Measurements from ENCODE around the gene DUOX1. TPM values are rescaled to one million over a fixed set of nuclear protein-coding genes. Genes with fewer than 3 reads are reported as not detected.

DUOX1 gene
- total RNA-seq, 6 experiments from 2014 or later: 0.02 to 0.26 (median 0.12) TPM; not detected in 1

GRCh38 chr15:45116482-45117307, 13.1 kb upstream of the DUOX1 start:
- H3K27me3 Mint-ChIP-seq (ENCODE audit: insufficient read depth): peaks cover 61% of the 10 kb centered on the region
- peaks cover 22% of the 10 kb centered on the region for H3K4me1 Mint-ChIP-seq (ENCODE audit: low read depth)
- no peak for DNase-seq
- no peaks in the 10 kb centered on the region for H3K9me3 Mint-ChIP-seq
- H3K36me3 Mint-ChIP-seq (ENCODE audit: low read depth): no peaks in the 10 kb centered on the region
- no peak overlapping the region for H3K4me3 Mint-ChIP-seq
- no peak overlapping the region for H3K27ac Mint-ChIP-seq
- TF ChIP-seq, protein P1, sequence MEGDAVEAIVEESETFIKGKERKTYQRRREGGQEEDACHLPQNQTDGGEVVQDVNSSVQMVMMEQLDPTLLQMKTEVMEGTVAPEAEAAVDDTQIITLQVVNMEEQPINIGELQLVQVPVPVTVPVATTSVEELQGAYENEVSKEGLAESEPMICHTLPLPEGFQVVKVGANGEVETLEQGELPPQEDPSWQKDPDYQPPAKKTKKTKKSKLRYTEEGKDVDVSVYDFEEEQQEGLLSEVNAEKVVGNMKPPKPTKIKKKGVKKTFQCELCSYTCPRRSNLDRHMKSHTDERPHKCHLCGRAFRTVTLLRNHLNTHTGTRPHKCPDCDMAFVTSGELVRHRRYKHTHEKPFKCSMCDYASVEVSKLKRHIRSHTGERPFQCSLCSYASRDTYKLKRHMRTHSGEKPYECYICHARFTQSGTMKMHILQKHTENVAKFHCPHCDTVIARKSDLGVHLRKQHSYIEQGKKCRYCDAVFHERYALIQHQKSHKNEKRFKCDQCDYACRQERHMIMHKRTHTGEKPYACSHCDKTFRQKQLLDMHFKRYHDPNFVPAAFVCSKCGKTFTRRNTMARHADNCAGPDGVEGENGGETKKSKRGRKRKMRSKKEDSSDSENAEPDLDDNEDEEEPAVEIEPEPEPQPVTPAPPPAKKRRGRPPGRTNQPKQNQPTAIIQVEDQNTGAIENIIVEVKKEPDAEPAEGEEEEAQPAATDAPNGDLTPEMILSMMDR (IDR thresholded peaks at IDR 0.05): no peak

- DNase-seq: no peak
- Mint-ChIP-seq H3K9me3 (no peaks in the 10 kb centered on the region), H3K36me3 (ENCODE audit: low read depth) (no peaks in the 10 kb centered on the region), H3K4me1 (ENCODE audit: low read depth) (peaks cover 25% of the 10 kb centered on the region), H3K4me3 (no peak overlapping the region), H3K27ac (no peak overlapping the region), H3K27me3 (ENCODE audit: insufficient read depth) (peaks cover 53% of the 10 kb centered on the region)
- TF ChIP-seq, protein P1 (IDR thresholded peaks at IDR 0.05): no peak
Measured at GRCh38 chr15:45117308-45118130, 12.3 kb upstream of the DUOX1 start.

GRCh38 chr15:45118131-45118588, 11.6 kb upstream of the DUOX1 start:
- peaks cover 25% of the 10 kb centered on the region for H3K4me1 Mint-ChIP-seq (ENCODE audit: low read depth)
- peaks cover 47% of the 10 kb centered on the region for H3K27me3 Mint-ChIP-seq (ENCODE audit: insufficient read depth)
- no peaks in the 10 kb centered on the region for H3K36me3 Mint-ChIP-seq (ENCODE audit: low read depth)
- no peaks in the 10 kb centered on the region for H3K9me3 Mint-ChIP-seq
- no peak overlapping the region for H3K4me3 Mint-ChIP-seq
- TF ChIP-seq, protein P1 (IDR thresholded peaks at IDR 0.05): peak; percentile 93
- peak; percentile 82 for DNase-seq
- no peak overlapping the region for H3K27ac Mint-ChIP-seq

- DNase-seq: no peak
- peaks cover 38% of the 10 kb centered on the region for H3K27me3 Mint-ChIP-seq (ENCODE audit: insufficient read depth)
- no peaks in the 10 kb centered on the region for H3K36me3 Mint-ChIP-seq (ENCODE audit: low read depth)
- TF ChIP-seq, protein P1 (IDR thresholded peaks at IDR 0.05): no peak
- peaks cover 25% of the 10 kb centered on the region for H3K4me1 Mint-ChIP-seq (ENCODE audit: low read depth)
- no peaks in the 10 kb centered on the region for H3K9me3 Mint-ChIP-seq
- no peak overlapping the region for H3K27ac Mint-ChIP-seq
- H3K4me3 Mint-ChIP-seq: no peak overlapping the region
Measured at GRCh38 chr15:45118996-45119395, 10.8 kb upstream of the DUOX1 start.

DNA sequence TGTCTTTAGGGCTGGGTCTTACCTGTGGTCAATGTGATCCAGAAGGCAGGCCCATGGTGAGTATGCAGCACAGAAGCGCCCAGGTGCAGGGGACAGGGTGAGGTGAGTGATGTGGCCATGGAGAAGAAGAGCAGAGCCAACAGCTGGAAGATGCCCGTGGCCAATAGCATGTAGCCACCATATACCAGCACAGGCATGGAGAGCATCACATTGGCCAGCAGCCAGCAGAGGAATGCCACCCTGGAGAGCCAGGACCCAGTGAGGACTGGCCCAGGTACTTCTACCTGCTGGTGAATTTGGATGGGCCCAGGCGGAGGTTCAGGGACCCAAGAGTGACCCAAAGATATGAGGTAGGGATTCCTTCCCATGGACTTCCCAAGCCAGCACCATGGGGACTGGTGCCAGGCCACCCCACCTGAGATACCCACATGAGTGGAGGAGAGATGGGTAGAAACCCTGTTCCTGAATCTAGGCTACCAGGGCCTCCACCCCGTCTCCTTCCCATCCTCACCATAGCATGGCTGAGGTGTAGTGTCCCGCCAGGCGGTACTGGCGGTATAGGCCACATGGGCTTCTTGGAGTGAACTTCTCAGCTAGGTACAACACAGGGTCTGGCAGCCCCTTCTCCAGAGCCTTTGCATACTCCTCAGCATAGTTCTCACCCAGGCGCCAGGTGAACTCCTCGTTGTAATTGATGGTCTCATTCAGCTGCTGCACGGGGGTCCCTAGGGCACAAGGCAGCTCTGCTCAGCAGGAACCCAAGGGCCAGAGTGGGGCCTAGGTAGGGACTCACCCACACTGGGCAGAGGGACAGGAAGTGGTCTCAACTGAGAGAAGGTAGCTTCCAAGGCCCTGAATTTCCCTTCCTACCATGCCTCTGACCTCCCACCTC, 9.5 kb upstream of the DUOX1 start:
- no peaks in the 10 kb centered on the region for H3K9me3 Mint-ChIP-seq
- no peaks in the 10 kb centered on the region for H3K36me3 Mint-ChIP-seq (ENCODE audit: low read depth)
- no peak overlapping the region for H3K4me3 Mint-ChIP-seq
- peaks cover 25% of the 10 kb centered on the region for H3K4me1 Mint-ChIP-seq (ENCODE audit: low read depth)
- H3K27me3 Mint-ChIP-seq (ENCODE audit: insufficient read depth): peaks cover 30% of the 10 kb centered on the region
- DNase-seq: no peak
- TF ChIP-seq, protein P1 (IDR thresholded peaks at IDR 0.05): no peak
- H3K27ac Mint-ChIP-seq: no peak overlapping the region

All from HFFc6 (cell line).